AG20443 (cell line): ENCODE data around the gene ASPM.

Experiments
- DNase-seq: peaks from one replicate; pipeline ENCODE4 v3.0.0; 2012; ENCODE audit warnings: low spot score, mixed read lengths

ASPM gene

DNA sequence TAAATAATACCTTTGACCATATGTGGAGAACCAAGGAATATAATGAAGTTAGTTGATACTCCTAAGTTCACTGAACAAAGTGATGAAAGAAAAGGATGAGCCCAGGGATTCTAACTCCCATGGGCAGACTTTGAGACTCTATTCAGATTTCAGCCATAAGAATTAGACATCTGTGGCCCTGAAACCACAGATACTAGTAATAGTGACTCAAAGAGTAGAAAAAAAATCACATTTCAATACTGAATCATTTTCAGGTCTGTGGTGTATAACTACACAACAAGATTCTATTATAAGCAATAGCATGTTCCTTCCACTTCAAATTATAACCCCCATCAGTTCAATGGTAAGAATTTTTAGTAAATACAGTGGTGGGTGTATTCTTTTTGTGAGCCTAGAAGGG lies 63.0 kb downstream of the ASPM start:
- no peak for DNase-seq

DNA sequence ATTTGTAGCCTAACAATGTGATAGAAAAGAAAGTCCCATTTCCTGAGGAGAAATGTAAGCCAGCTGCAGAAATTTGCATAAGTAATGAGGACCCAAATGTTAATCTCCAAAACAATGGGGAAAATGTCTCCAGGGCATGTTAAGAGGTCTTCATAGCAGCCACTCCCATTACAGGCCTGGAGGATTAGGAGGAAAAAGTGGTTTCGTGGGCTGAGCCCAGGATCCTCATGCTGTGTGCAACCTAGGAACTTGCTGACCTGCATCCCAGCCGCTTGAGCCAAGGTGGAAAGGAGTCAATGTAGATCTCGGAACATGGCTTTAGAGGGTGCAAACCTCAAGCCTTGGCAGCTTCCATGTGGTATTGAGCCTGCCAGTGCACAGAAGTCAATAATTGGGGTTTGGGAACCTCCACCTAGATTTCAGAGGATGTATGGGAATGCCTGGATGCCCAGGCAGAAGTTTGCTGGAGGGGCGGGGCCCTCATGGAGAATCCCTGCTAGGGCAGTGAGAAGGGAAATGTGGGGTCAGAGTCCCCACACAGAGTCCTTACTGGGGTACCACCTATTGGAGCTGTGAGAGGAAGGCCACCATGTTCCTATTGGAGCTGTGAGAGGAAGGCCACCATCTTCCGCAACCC lies 65.2 kb downstream of the ASPM start:
- DNase-seq: no peak

DNA sequence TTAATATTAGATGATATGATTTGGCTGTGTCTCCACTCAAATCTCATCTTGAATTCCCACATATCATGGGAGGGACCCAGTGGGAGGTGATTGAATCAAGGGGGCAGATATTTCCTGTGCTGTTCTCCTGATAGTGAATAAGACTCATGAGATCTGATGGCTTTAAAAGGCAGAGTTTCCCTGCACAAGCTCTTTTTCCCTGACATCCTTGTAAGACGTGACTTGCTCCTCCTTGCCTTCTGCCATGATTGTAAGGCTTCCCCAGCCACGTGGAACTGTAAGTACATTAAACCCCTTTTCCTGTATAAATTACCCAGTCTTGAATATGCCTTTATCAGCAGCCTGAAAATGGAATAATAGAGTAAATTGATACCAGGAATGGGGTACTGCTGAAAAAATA lies 66.1 kb downstream of the ASPM start:
- DNase-seq: no peak

DNA sequence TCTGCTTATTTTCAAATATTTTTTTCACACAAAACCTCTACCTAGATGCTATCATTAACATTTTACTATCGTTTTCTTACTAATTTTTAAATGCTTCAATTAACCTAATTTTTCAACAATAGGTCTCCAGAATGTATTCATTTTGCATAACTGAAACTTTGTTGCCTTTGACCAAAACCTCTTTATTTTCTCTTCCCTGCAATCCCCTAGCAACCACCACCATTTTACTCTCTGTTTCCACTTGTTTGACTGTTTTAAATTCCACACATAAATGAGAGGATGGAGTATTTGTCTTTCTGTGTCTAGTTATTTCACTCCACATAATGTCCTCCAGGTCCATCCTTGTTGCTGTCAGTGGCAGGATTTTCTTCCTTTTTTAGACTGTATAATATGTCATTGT lies 69.9 kb downstream of the ASPM start:
- no peak for DNase-seq

- DNase-seq: no peak
Observed at GRCh38 chr1:197073978-197074377, 72.5 kb downstream of the ASPM start.

DNA sequence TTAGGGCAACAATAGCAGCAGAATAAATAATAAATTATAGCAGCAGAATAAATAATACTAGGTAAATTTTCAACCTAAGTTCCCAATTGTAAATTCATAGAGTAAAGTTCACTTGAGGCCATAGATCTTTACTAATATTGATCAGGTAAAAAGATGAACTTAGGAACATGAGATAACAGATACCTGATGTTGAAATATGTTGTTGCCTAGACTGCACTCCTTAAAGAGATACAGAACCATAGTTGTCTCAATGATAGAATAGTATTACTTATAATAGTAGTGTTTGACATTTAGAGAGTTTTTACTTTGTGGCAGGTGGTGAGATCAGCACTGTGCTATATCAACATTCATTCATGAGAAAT lies 79.0 kb downstream of the ASPM start:
- DNase-seq: no peak

GRCh38 chr1:197066719-197067456 lies 79.6 kb downstream of the ASPM start, which contains the start of gene F13B:
F13B (minus strand) TSS chr1:197067260; CDS start chr1:197067223, 37 bp downstream.
- DNase-seq: no peak

GRCh38 chr1:197066277-197066676 lies 80.2 kb downstream of the ASPM start:
- no peak for DNase-seq

DNA sequence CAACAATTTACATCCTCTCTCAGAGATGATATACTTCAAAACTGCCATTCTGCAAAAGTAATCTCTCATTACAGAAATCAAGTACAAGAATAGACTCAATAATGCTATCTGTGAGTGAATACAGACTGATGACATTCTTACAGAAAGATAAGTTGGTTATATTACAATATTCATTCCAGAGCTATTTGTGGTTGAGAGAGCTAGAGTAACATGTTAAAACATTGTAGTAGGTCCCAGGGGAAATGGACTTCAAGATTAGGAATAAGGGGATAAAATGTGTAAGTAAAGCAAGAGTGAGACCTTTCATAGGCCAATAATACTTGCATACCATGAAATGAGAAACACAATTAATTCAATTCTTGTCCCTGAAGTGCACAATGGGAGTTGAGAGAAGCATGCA lies 80.9 kb downstream of the ASPM start:
- DNase-seq: peak; percentile 12

DNA sequence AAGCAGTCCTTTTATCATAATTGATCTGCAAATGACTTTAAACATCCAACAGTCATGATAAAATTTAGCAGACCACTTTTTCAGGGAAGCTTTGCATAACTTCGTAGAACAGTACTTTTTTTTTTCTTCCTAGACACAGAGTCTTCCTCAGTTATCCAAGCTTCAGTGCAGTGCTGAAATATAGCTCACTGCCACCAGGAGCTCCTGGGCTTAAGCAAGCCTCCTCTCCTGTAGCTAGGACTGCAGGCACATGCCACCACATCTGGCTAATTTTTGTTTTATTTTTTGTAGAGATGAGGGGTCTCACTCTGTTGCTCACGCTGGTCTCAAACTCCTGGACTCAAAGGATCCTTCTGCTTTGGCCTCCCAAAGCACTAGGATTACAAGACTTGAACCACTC lies 83.3 kb downstream of the ASPM start:
- no peak for DNase-seq

- DNase-seq: no peak
Observed at GRCh38 chr1:197062692-197063091, 83.8 kb downstream of the ASPM start.

- DNase-seq: no peak
Observed at GRCh38 chr1:197049100-197049499, 97.4 kb downstream of the ASPM start.

- no peak for DNase-seq
Observed at GRCh38 chr1:197042676-197043341, 103.7 kb downstream of the ASPM start.

GRCh38 chr1:197041486-197042353 lies 104.7 kb downstream of the ASPM start:
- DNase-seq: no peak

- no peak for DNase-seq
Observed at GRCh38 chr1:197036861-197037260, 109.6 kb downstream of the ASPM start.

DNA sequence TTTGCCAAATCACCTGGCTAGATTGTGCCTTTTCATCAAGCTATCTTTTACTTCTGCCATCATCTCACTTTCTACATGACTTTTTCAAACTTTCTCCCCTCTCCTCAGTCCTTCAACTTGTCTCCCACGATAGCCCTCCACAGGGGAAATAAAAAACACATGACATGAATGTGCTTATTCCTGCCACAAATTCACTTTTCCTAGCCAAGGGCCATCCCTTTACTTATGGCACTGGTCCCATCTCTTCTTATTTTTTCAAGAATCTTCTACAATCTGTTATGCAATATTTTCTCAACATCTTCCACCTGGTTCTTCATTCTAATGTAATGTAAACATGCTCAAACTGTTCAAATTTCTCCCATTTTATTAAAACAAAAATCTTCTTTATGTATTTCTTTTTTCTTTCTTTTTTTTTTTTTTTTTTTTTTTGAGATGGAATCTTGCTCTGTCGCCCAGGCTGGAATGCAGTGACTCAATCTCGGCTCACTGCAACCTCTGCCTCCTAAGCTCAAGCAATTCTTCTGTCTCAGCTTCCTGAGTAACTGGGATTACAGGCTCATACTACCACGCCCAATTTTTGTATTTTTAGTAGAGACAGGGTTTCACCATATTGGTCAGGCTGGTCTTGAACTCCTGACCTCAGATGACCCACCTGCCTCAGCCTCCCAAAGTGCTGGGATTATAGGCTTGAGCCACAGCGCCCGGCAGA lies 111.7 kb downstream of the ASPM start:
- peak; percentile 17 for DNase-seq
